ENCODE results near the gene CCDC152.

- TF ChIP-seq CTCF (IDR thresholded peaks at IDR 0.05), result no peak
- TF ChIP-seq POLR2AphosphoS5 (IDR thresholded peaks at IDR 0.05), result no peak
- no peak for TF ChIP-seq POLR2A (IDR thresholded peaks at IDR 0.05)
Observed at GRCh38 chr5:42760426-42760825, 3.8 kb downstream of the CCDC152 start.
